PC-9 (cell line): ENCODE results near the gene FNDC7.

Experiments used
- CTCF ChIP-seq: fragments of 200-600 bp; sonication (generic); conservative IDR thresholded peaks from 2 replicates; pipeline ENCODE4 v1.6.1; 2017; ENCODE audit warnings: mixed run types, antibody characterized with exemption, mild to moderate bottlenecking, moderate library complexity
- EZH2 ChIP-seq: fragments of 200-600 bp; sonication (generic); IDR thresholded peaks from 2 replicates; pipeline ENCODE4 v1.8.0; 2017; ENCODE audit warnings: antibody characterized with exemption, low read depth

- TF ChIP-seq CTCF (peak; percentile 55; the same call in 1 of the 2 replicates), EZH2 (no peak)
Measured at GRCh38 chr1:108692724-108693655, 19.7 kb upstream of the FNDC7 start.
